Fibroblast of lung (primary cell): ENCODE results near the gene RPS6KA4. TPM values are rescaled to one million over a fixed set of nuclear protein-coding genes. Genes with fewer than 3 reads are reported as not detected.

Experiments
- DNase-seq, 2 donors: peaks; one replicate each; pipeline versions ENCODE4 v3.0.0 to v3.0.0-alpha.2; 2010; ENCODE audit warnings: low read depth in 2 of 2
- H2AFZ ChIP-seq: 2 replicates; pipeline ENCODE4 v1.5.1; 2012; ENCODE audit warnings: low read length, control low read depth, inconsistent platforms
- H3K27ac ChIP-seq: 2 replicates; pipeline ENCODE4 v1.5.1; 2011; ENCODE audit warnings: low read length, control low read depth; ENCODE audit not compliant: insufficient read depth
- H3K27me3 ChIP-seq: 2 replicates; pipeline ENCODE4 v1.5.1; 2011; ENCODE audit warnings: mild to moderate bottlenecking, low read length; ENCODE audit not compliant: control insufficient read depth, insufficient read depth
- H3K36me3 ChIP-seq: 2 replicates; pipeline ENCODE4 v1.5.1; 2011; ENCODE audit warnings: low read length; ENCODE audit not compliant: control insufficient read depth, insufficient read depth
- H3K4me1 ChIP-seq: 2 replicates; pipeline ENCODE4 v1.5.1; 2011; ENCODE audit warnings: low read length; ENCODE audit not compliant: control insufficient read depth, insufficient read depth; ENCODE audit errors: extremely low read depth
- H3K4me2 ChIP-seq: 2 replicates; pipeline ENCODE4 v1.5.1; 2011; ENCODE audit warnings: low read length, control low read depth; ENCODE audit not compliant: insufficient read depth; ENCODE audit errors: extremely low read depth
- H3K4me3 ChIP-seq, 4 experiments: fragments of 200-600 bp in 1 of 4; sonication (generic) in 1 of 4; replicated peaks in 1 of 4; 2 replicates each; pipeline ENCODE4 v1.5.1; 2011 to 2016; ENCODE audit warnings: low read length in 4 of 4, low read depth in 3 of 4, mild to moderate bottlenecking in 3 of 4, control low read depth in 2 of 4, inconsistent platforms in 1 of 4, mixed read lengths in 1 of 4; ENCODE audit not compliant: insufficient read depth in 1 of 4; ENCODE audit errors: control extremely low read depth in 1 of 4
- H3K79me2 ChIP-seq: 2 replicates; pipeline ENCODE4 v1.5.1; 2012; ENCODE audit warnings: mild to moderate bottlenecking, low read length, inconsistent platforms; ENCODE audit not compliant: control insufficient read depth, insufficient read depth
- H3K9ac ChIP-seq: 2 replicates; pipeline ENCODE4 v1.5.1; 2011; ENCODE audit warnings: mild to moderate bottlenecking, low read length, control low read depth; ENCODE audit not compliant: insufficient read depth
- H3K9me3 ChIP-seq: 2 replicates; pipeline ENCODE4 v1.5.1; 2012; ENCODE audit warnings: low read depth, low read length; ENCODE audit not compliant: control insufficient read depth, insufficient read depth
- H4K20me1 ChIP-seq: 2 replicates; pipeline ENCODE4 v1.5.1; 2011; ENCODE audit warnings: low read length; ENCODE audit not compliant: control insufficient read depth, insufficient read depth; ENCODE audit errors: extremely low read depth
- CTCF ChIP-seq, 2 donors: IDR thresholded peaks in 1 of 2; conservative IDR thresholded peaks in 1 of 2; 1 replicate in 1 of 2; 2 replicates in 1 of 2; pipeline ENCODE4 v1.5.1; 2011 to 2012; ENCODE audit warnings: low read length in 2 of 2, control low read depth in 1 of 2, inconsistent platforms in 1 of 2, low read depth in 1 of 2, mild to moderate bottlenecking in 1 of 2
- EZH2 ChIP-seq: IDR thresholded peaks from 2 replicates; pipeline ENCODE4 v1.5.1; 2012; ENCODE audit warnings: low read length, control low read depth, mild to moderate bottlenecking; ENCODE audit errors: missing control alignments
- polyA plus RNA-seq, 2 donors: library from polyadenylated mRNA; depleted of rRNA in 1 of 2; stranded (reverse) in 1 of 2; unstranded in 1 of 2; fragments of >200 nt; gene quantifications; 2 replicates each; pipeline ENCODE4 v1.2.1, GENCODE V29; 2011 to 2012; ENCODE audit warnings: missing spikeins in 1 of 2
- total RNA-seq: library from RNA; depleted of rRNA; stranded (reverse); fragments of >200 nt; gene quantifications from 2 replicates; pipeline ENCODE4 v1.2.1, GENCODE V29; 2014

The RPS6KA4 gene
- total and polyA plus RNA-seq, 2 donors (not counting 1 experiment from before 2014, with no cell fraction given), result 15.9 to 27.6 TPM

GRCh38 chr11:64367931-64368672 lies 9.1 kb downstream of the RPS6KA4 start:
- Histone ChIP-seq H3K9me3 (no peaks in the 10 kb centered on the region), H3K4me2 (no peak overlapping the region), H3K4me3 (no peak overlapping the region), H3K9ac (no peak overlapping the region), H4K20me1 (no peaks in the 10 kb centered on the region), H3K36me3 (peaks cover 14% of the 10 kb centered on the region), H3K27me3 (no peaks in the 10 kb centered on the region), H3K79me2 (no peaks in the 10 kb centered on the region), H2AFZ (no peak overlapping the region), H3K4me1 (no peaks in the 10 kb centered on the region), H3K27ac (no peak overlapping the region)
- no peak for TF ChIP-seq CTCF (conservative IDR thresholded peaks at IDR 0.05 in 1 of 2, IDR thresholded peaks at IDR 0.05 in 1 of 2; ENCODE audit: low read depth in 1 of 2, low read length in 2 of 2)
- no peak for TF ChIP-seq EZH2
- DNase-seq, result no peak

GRCh38 chr11:64368673-64369074 lies 9.7 kb downstream of the RPS6KA4 start:
- TF ChIP-seq CTCF (conservative IDR thresholded peaks at IDR 0.05 in 1 of 2, IDR thresholded peaks at IDR 0.05 in 1 of 2; ENCODE audit: low read depth in 1 of 2, low read length in 2 of 2), result no peak
- no peak for DNase-seq
- Histone ChIP-seq H3K27me3 (no peaks in the 10 kb centered on the region), H3K27ac (no peak overlapping the region), H3K9me3 (no peaks in the 10 kb centered on the region), H3K4me2 (no peak overlapping the region), H3K4me1 (no peaks in the 10 kb centered on the region), H3K36me3 (peaks cover 13% of the 10 kb centered on the region), H4K20me1 (no peaks in the 10 kb centered on the region), H3K9ac (no peak overlapping the region), H2AFZ (no peak overlapping the region), H3K79me2 (no peaks in the 10 kb centered on the region), H3K4me3 (no peak overlapping the region)

GRCh38 chr11:64369440-64370421 lies 10.8 kb downstream of the RPS6KA4 start:
- Histone ChIP-seq H2AFZ (no peak overlapping the region), H3K27ac (no peak overlapping the region), H3K36me3 (peaks cover 13% of the 10 kb centered on the region), H3K9me3 (no peaks in the 10 kb centered on the region), H3K79me2 (no peaks in the 10 kb centered on the region), H3K4me3 (no peak overlapping the region), H3K4me2 (no peak overlapping the region), H3K27me3 (no peaks in the 10 kb centered on the region), H3K9ac (no peak overlapping the region), H4K20me1 (no peaks in the 10 kb centered on the region), H3K4me1 (no peaks in the 10 kb centered on the region)
- DNase-seq, result no peak
- TF ChIP-seq CTCF (conservative IDR thresholded peaks at IDR 0.05 in 1 of 2, IDR thresholded peaks at IDR 0.05 in 1 of 2; ENCODE audit: low read depth in 1 of 2, low read length in 2 of 2), result no peak
